ENCODE results near the gene CA7. TPM values are rescaled to one million over a fixed set of nuclear protein-coding genes. Genes with fewer than 3 reads are reported as not detected.
A peak's percentile ranks its signal among the peaks of the same experiment; 100 is the strongest.

CA7 gene
- total RNA-seq, 2 experiments from 2014 or later = 0.12 TPM; not detected in 1

GRCh38 chr16:66878067-66878466 is 33.9 kb downstream of the CA7 start:
- Mint-ChIP-seq H3K4me1 (ENCODE audit: low read depth) (peaks cover 63% of the 10 kb centered on the region), H3K27me3 (no peaks in the 10 kb centered on the region), H3K36me3 (peaks cover 17% of the 10 kb centered on the region), H3K4me3 (peak overlapping the region; percentile 46), H3K9me3 (peaks cover 8% of the 10 kb centered on the region), H3K27ac (peak overlapping the region; percentile 73)
- POLR2A ChIA-PET = no interaction called here
- DNase-seq = peak; percentile 88
- intact Hi-C loops (cut with micrococcal nuclease) = no loop called here
- CTCF ChIA-PET = interaction anchor here (1.1 to 5.3 kb wide), 3 partner anchors 10 to 47 kb away, joined by 5 to 41 read pairs (median 36); partner anchors contain the start of gene NAE1

- Mint-ChIP-seq H3K4me1 (ENCODE audit: low read depth) (peaks cover 50% of the 10 kb centered on the region), H3K4me3 (peak within 1 kb of the TSS; percentile 94), H3K27me3 (no peaks in the 10 kb centered on the region), H3K27ac (peak within 1 kb of the TSS; percentile 84), H3K9me3 (peaks cover 8% of the 10 kb centered on the region), H3K36me3 (peaks cover 29% of the 10 kb centered on the region)
- intact Hi-C loops (cut with micrococcal nuclease) = loop anchor here (2.0 kb wide), 1 partner anchor 48 kb away; no protein-coding TSS in a partner anchor
- peak; percentile 95 for DNase-seq
- CTCF ChIA-PET = interaction anchor here (0.8 to 5.3 kb wide), 8 partner anchors 12 to 275 kb away, joined by 3 to 41 read pairs (median 5); partner anchors contain the start of genes DYNC1LI2 and NAE1
- POLR2A ChIA-PET = interaction anchor here (0.6 to 2.7 kb wide), 6 partner anchors 8 to 134 kb away, joined by 3 to 9 read pairs (median 4); no protein-coding TSS in a partner anchor
These were observed 36.2 kb downstream of the CA7 start, which contains the start of gene PDP2 for GRCh38 chr16:66880288-66881013. PDP2 (plus strand) TSS chr16:66880515; CDS start chr16:66884285, 3,770 bp downstream.

- ChIA-PET CTCF (interaction anchor here (0.8 to 5.3 kb wide), 11 partner anchors 8 to 277 kb away, joined by 3 to 41 read pairs (median 7); partner anchors contain the start of genes DYNC1LI2 and NAE1), POLR2A (interaction anchor here (0.7 to 2.7 kb wide), 3 partner anchors 8 to 45 kb away, joined by 3 to 9 read pairs (median 4); no protein-coding TSS in a partner anchor)
- intact Hi-C loops (cut with micrococcal nuclease) = loop anchor here (2.0 kb wide), 1 partner anchor 48 kb away; no protein-coding TSS in a partner anchor
- H3K36me3 Mint-ChIP-seq = peaks cover 33% of the 10 kb centered on the region
- H3K27me3 Mint-ChIP-seq = no peaks in the 10 kb centered on the region
- peak; percentile 33 for DNase-seq
- H3K9me3 Mint-ChIP-seq = peaks cover 6% of the 10 kb centered on the region
- H3K4me1 Mint-ChIP-seq (ENCODE audit: low read depth) = peaks cover 51% of the 10 kb centered on the region
- H3K4me3 Mint-ChIP-seq = peak overlapping the region; percentile 94
- H3K27ac Mint-ChIP-seq = peak overlapping the region; percentile 33
These were observed 36.8 kb downstream of the CA7 start for GRCh38 chr16:66881014-66881417.

GRCh38 chr16:66881560-66881959 is 37.3 kb downstream of the CA7 start:
- peaks cover 30% of the 10 kb centered on the region for H3K36me3 Mint-ChIP-seq
- no peaks in the 10 kb centered on the region for H3K27me3 Mint-ChIP-seq
- H3K4me3 Mint-ChIP-seq = peak overlapping the region; percentile 94
- POLR2A ChIA-PET = interaction anchor here (0.9 to 2.7 kb wide), 2 partner anchors 9 to 52 kb away, joined by 3 to 9 read pairs; no protein-coding TSS in a partner anchor
- intact Hi-C loops (cut with micrococcal nuclease) = loop anchor here (2.0 kb wide), 1 partner anchor 47 kb away; no protein-coding TSS in a partner anchor
- peaks cover 49% of the 10 kb centered on the region for H3K4me1 Mint-ChIP-seq (ENCODE audit: low read depth)
- DNase-seq = no peak
- H3K9me3 Mint-ChIP-seq = peaks cover 3% of the 10 kb centered on the region
- no peak overlapping the region for H3K27ac Mint-ChIP-seq
- CTCF ChIA-PET = interaction anchor here (1.2 to 5.3 kb wide), 8 partner anchors 9 to 278 kb away, joined by 3 to 41 read pairs (median 10); partner anchors contain the start of gene NAE1

- peaks cover 34% of the 10 kb centered on the region for H3K36me3 Mint-ChIP-seq
- CTCF ChIA-PET = interaction anchor here (0.6 to 5.3 kb wide), 8 partner anchors 9 to 278 kb away, joined by 3 to 41 read pairs (median 10); partner anchors contain the start of gene NAE1
- peaks cover 52% of the 10 kb centered on the region for H3K4me1 Mint-ChIP-seq (ENCODE audit: low read depth)
- H3K9me3 Mint-ChIP-seq = peaks cover 3% of the 10 kb centered on the region
- intact Hi-C loops (cut with micrococcal nuclease) = loop anchor here (2.0 kb wide), 1 partner anchor 47 kb away; no protein-coding TSS in a partner anchor
- no peak for DNase-seq
- H3K27me3 Mint-ChIP-seq = no peaks in the 10 kb centered on the region
- peak overlapping the region; percentile 94 for H3K4me3 Mint-ChIP-seq
- POLR2A ChIA-PET = interaction anchor here (0.8 to 2.7 kb wide), 3 partner anchors 9 to 118 kb away, joined by 3 to 9 read pairs (median 3); no protein-coding TSS in a partner anchor
- no peak overlapping the region for H3K27ac Mint-ChIP-seq
These were observed 37.8 kb downstream of the CA7 start for GRCh38 chr16:66881964-66882508.

GRCh38 chr16:66882702-66883101 is 38.5 kb downstream of the CA7 start:
- intact Hi-C loops (cut with micrococcal nuclease) = no loop called here
- Mint-ChIP-seq H3K4me1 (ENCODE audit: low read depth) (peaks cover 54% of the 10 kb centered on the region), H3K4me3 (peak overlapping the region; percentile 37)

GRCh38 chr16:66885491-66885890 is 41.3 kb downstream of the CA7 start:
- ChIA-PET POLR2A (no interaction called here), CTCF (interaction anchor here (0.8 to 2.8 kb wide), 3 partner anchors 10 to 75 kb away, joined by 4 to 14 read pairs (median 4); partner anchors contain the start of genes CES3 and NAE1)
- H3K4me3 Mint-ChIP-seq = no peak overlapping the region
- intact Hi-C loops (cut with micrococcal nuclease) = no loop called here
- peaks cover 44% of the 10 kb centered on the region for H3K36me3 Mint-ChIP-seq
- no peak overlapping the region for H3K27ac Mint-ChIP-seq
- DNase-seq = no peak
- no peaks in the 10 kb centered on the region for H3K9me3 Mint-ChIP-seq
- no peaks in the 10 kb centered on the region for H3K27me3 Mint-ChIP-seq
- peaks cover 49% of the 10 kb centered on the region for H3K4me1 Mint-ChIP-seq (ENCODE audit: low read depth)

More at GRCh38 chr16:66882702-66883101, 38.5 kb downstream of the CA7 start:
- Mint-ChIP-seq H3K9me3 (peaks cover 3% of the 10 kb centered on the region), H3K27ac (no peak overlapping the region), H3K27me3 (no peaks in the 10 kb centered on the region), H3K36me3 (peaks cover 40% of the 10 kb centered on the region)
- DNase-seq = no peak
- POLR2A ChIA-PET = interaction anchor here (0.8 to 2.7 kb wide), 2 partner anchors 10 to 118 kb away, joined by 3 to 9 read pairs; no protein-coding TSS in a partner anchor
- CTCF ChIA-PET = interaction anchor here (0.6 to 5.3 kb wide), 6 partner anchors 10 to 92 kb away, joined by 3 to 41 read pairs (median 12); partner anchors contain the start of gene NAE1

GRCh38 chr16:66886321-66886720 is 42.1 kb downstream of the CA7 start:
- Mint-ChIP-seq H3K4me3 (no peak overlapping the region), H3K9me3 (no peaks in the 10 kb centered on the region), H3K4me1 (ENCODE audit: low read depth) (peaks cover 48% of the 10 kb centered on the region), H3K36me3 (peaks cover 44% of the 10 kb centered on the region), H3K27ac (no peak overlapping the region), H3K27me3 (no peaks in the 10 kb centered on the region)
- ChIA-PET CTCF (interaction anchor here (0.8 to 2.8 kb wide), 4 partner anchors 9 to 74 kb away, joined by 3 to 14 read pairs (median 4); partner anchors contain the start of genes CES3 and NAE1), POLR2A (no interaction called here)
- DNase-seq = no peak
- intact Hi-C loops (cut with micrococcal nuclease) = no loop called here

GRCh38 chr16:66886914-66887313 is 42.7 kb downstream of the CA7 start:
- CTCF ChIA-PET = interaction anchor here (1.2 to 2.8 kb wide), 2 partner anchors 20 to 56 kb away, joined by 3 to 14 read pairs; partner anchors contain the start of gene NAE1
- Mint-ChIP-seq H3K9me3 (no peaks in the 10 kb centered on the region), H3K36me3 (peaks cover 43% of the 10 kb centered on the region), H3K4me1 (ENCODE audit: low read depth) (peaks cover 45% of the 10 kb centered on the region), H3K27ac (no peak overlapping the region), H3K27me3 (no peaks in the 10 kb centered on the region), H3K4me3 (no peak overlapping the region)
- intact Hi-C loops (cut with micrococcal nuclease) = no loop called here
- POLR2A ChIA-PET = no interaction called here
- no peak for DNase-seq

- Mint-ChIP-seq H3K27ac (no peak overlapping the region), H3K36me3 (peaks cover 40% of the 10 kb centered on the region), H3K27me3 (no peaks in the 10 kb centered on the region), H3K4me3 (no peak overlapping the region), H3K4me1 (ENCODE audit: low read depth) (peaks cover 47% of the 10 kb centered on the region), H3K9me3 (no peaks in the 10 kb centered on the region)
- intact Hi-C loops (cut with micrococcal nuclease) = no loop called here
- DNase-seq = no peak
- CTCF ChIA-PET = interaction anchor here (0.9 kb wide), 1 partner anchor 39 kb away, joined by 3 read pairs; no protein-coding TSS in a partner anchor
- POLR2A ChIA-PET = interaction anchor here (1.0 kb wide), 1 partner anchor 16 kb away, joined by 3 read pairs; no protein-coding TSS in a partner anchor
These were observed 44.7 kb downstream of the CA7 start for GRCh38 chr16:66888647-66889615.
